Esophagus squamous epithelium (tissue), 5 donors: Measurements from ENCODE around the gene ZCCHC17. TPM values are rescaled to one million over a fixed set of nuclear protein-coding genes. Genes with fewer than 3 reads are reported as not detected.

Experiments
- DNase-seq: peaks from one replicate; lab custom pipeline; 2025; lab: John Stamatoyannopoulos, UW
- H3K27ac ChIP-seq, 4 donors: fragments of 200-600 bp; sonication (generic); one replicate each; pipeline ENCODE4 v1.5.1; 2016 to 2019; ENCODE audit warnings: mild to moderate bottlenecking in 1 of 4
- H3K27me3 ChIP-seq, 4 donors: fragments of 200-600 bp; sonication (generic); 1 replicate in 3 of 4; 2 replicates in 1 of 4; pipeline versions ENCODE4 v1.5.1 to v1.6.0; 2017 to 2021; ENCODE audit warnings: antibody characterized with exemption in 1 of 4
- H3K36me3 ChIP-seq, 3 donors: fragments of 200-600 bp; sonication (generic); one replicate each; pipeline ENCODE4 v1.5.1; 2016 to 2019
- H3K4me1 ChIP-seq, 3 donors: fragments of 200-600 bp; sonication (generic); one replicate each; pipeline ENCODE4 v1.5.1; 2017 to 2019
- H3K4me3 ChIP-seq, 4 donors: fragments of 200-600 bp; sonication (generic); 1 replicate in 3 of 4; 2 replicates in 1 of 4; pipeline ENCODE4 v1.5.1; 2016 to 2019; ENCODE audit warnings: mild to moderate bottlenecking in 2 of 4, moderate library complexity in 1 of 4
- H3K9me3 ChIP-seq, 3 donors: fragments of 200-600 bp; sonication (generic); one replicate each; pipeline ENCODE4 v1.5.1; 2016 to 2019
- POLR2A ChIP-seq, 4 donors: fragments of 450-650 bp; IDR thresholded peaks; one replicate each; pipeline ENCODE4 v1.6.1; 2017; ENCODE audit warnings: antibody characterized with exemption in 4 of 4, mild to moderate bottlenecking in 4 of 4, moderate library complexity in 3 of 4
- WGBS, 2 donors: methylation state at CpG; one replicate each; pipeline ENCODE4 v1.1.5; 2018; 5-methylcytosine and 5-hydroxymethylcytosine counted together
- intact Hi-C: fragments of 100-400 bp; cut with DNase I; formaldehyde crosslinking; loops from one replicate; pipeline ENCODE4 v1.15.0; 2022
- total RNA-seq, 4 donors: library from RNA; depleted of rRNA; stranded (reverse); fragments of >200 nt; gene quantifications; one replicate each; pipeline ENCODE4 v1.1.0, GENCODE V29; 2016
- TF ChIP-seq, protein P1 (sequence below), 6 experiments: fragments of 450-650 bp in 4 of 6; fragments of 200-600 bp in 2 of 6; sonication (generic) in 2 of 6; IDR thresholded peaks; one replicate each; pipeline ENCODE4 v1.5.1; 2016 to 2019; ENCODE audit warnings: antibody characterized with exemption in 6 of 6, mild to moderate bottlenecking in 4 of 6, moderate library complexity in 4 of 6
- donor health status: DM: yes; HTN: yes; CAD: no.

ZCCHC17 gene
- total RNA-seq, 4 donors from 2014 or later, result 11.5 to 22.5 (median 18.6) TPM

DNA sequence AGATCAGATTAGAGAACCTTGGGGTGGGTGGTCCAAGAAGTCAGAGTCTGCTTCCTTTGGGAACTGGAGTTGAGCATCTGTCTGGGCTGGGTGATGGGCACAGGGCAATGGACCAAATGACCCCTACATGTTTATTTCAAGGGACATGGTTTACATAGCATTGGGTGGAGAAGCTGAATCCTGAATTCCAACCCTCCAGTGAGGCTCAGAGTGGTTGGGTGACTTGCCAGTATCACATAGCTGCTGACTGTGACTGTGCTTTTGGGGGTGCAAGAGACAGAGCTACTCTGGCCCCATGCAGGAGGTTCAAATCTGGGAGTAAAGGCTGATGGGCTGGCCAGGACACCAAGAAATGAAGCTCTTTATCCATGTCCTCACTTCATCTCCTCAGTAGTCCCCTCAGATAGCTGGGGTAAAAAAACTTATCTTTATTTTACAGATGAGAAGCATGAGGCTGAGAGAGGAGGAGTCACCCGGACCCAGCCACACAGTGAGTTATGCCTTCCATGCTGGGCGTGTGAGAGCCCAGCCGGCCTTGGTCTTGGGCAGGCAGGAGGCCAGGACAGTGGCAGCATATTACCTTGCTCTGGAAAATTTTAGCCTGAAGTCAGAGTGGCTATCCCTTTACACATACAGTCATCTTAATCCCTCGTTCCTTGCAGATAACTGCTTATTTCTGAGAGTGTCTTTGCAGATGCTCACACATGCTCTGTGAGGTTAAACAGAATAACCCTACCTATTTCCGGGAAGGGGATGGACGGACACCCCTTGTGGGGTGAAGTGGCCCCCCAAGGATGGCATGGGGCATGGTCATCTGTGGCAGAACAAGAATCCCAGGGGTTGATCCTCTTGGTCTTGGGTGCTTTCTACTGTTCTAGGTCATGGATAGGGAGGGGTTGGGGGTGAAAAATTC lies 113.4 kb downstream of the ZCCHC17 start:
- Histone ChIP-seq H3K36me3 (no peaks in the 10 kb centered on the region), H3K9me3 (no peaks in the 10 kb centered on the region), H3K27ac (no peak overlapping the region), H3K4me1 (peaks cover 8 to 35% (median 12%) of the 10 kb centered on the region in 3 donors), H3K4me3 (no peak overlapping the region), H3K27me3 (peaks cover 0 to 38% (median 0%) of the 10 kb centered on the region in 4 donors)
- no peak for TF ChIP-seq POLR2A (IDR thresholded peaks at IDR 0.05)
- TF ChIP-seq, protein P1, sequence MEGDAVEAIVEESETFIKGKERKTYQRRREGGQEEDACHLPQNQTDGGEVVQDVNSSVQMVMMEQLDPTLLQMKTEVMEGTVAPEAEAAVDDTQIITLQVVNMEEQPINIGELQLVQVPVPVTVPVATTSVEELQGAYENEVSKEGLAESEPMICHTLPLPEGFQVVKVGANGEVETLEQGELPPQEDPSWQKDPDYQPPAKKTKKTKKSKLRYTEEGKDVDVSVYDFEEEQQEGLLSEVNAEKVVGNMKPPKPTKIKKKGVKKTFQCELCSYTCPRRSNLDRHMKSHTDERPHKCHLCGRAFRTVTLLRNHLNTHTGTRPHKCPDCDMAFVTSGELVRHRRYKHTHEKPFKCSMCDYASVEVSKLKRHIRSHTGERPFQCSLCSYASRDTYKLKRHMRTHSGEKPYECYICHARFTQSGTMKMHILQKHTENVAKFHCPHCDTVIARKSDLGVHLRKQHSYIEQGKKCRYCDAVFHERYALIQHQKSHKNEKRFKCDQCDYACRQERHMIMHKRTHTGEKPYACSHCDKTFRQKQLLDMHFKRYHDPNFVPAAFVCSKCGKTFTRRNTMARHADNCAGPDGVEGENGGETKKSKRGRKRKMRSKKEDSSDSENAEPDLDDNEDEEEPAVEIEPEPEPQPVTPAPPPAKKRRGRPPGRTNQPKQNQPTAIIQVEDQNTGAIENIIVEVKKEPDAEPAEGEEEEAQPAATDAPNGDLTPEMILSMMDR (IDR thresholded peaks at IDR 0.05), result no peak
- intact Hi-C loops, result no loop called here
- DNase-seq, result no peak
- 49 to 53% methylated on average over 5 of the region's 6 CpGs for whole genome bisulfite sequencing, 2 donors

DNA sequence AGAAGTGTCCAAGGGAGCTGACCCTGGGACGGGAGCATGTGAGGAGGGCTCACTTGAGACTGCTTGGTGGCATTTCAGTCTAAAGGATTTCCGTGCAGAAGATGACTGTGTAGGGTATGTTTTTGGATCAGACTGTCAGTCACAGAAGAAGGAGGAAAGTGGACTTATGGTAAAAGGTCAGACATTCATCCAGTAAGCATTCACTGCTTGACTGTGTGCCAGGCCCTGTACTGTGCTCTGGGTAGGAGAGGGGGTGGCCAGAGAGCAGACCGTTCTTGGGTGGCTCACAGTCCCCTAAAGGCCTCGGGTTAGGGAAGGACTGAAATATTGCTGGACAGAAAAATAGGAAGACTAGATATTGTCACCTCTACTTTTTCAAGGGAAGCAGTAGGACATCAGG lies 114.0 kb downstream of the ZCCHC17 start:
- H3K9me3 ChIP-seq, result no peaks in the 10 kb centered on the region
- 71 to 80% methylated on average over 4 of the region's 4 CpGs for WGBS, 2 donors
- intact Hi-C loops, result no loop called here
- TF ChIP-seq, protein P1 (IDR thresholded peaks at IDR 0.05), result no peak
- no peak for TF ChIP-seq POLR2A (IDR thresholded peaks at IDR 0.05)
- DNase-seq, result no peak
- H3K4me3 ChIP-seq, result no peak overlapping the region
- no peaks in the 10 kb centered on the region for H3K36me3 ChIP-seq
- peaks cover 0 to 38% (median 0%) of the 10 kb centered on the region in 4 donors for H3K27me3 ChIP-seq
- peaks cover 8 to 35% (median 12%) of the 10 kb centered on the region in 3 donors for H3K4me1 ChIP-seq
- no peak overlapping the region for H3K27ac ChIP-seq

DNA sequence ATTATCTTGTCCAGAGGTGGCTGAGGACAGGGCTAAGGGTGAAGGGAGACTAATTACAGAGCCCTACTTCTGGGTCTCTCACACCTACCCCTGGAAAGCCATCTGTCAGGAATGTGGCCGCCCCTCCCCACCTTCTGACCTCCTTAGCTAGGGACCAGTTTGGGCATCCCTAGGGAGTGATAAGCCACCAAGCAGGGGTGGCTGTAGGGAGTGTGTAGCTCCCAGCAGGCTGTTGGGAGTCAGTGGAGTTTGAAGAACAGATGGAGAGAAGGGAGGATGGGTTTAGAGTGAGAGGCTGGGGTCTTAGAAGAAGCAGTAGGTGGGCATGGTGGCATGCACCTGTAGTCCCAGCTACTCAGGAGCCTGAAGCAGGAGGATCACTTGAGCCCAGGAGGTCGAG lies 115.4 kb downstream of the ZCCHC17 start:
- intact Hi-C loops, result no loop called here
- peaks cover 0 to 38% (median 0%) of the 10 kb centered on the region in 4 donors for H3K27me3 ChIP-seq
- no peaks in the 10 kb centered on the region for H3K9me3 ChIP-seq
- no peaks in the 10 kb centered on the region for H3K36me3 ChIP-seq
- peak overlapping the region in 1 of 4 donors; percentile 63 for H3K4me3 ChIP-seq
- 29 to 73% methylated on average over 1 to 2 of the region's 2 CpGs for WGBS, 2 donors
- peaks cover 8 to 47% (median 23%) of the 10 kb centered on the region in 3 donors for H3K4me1 ChIP-seq
- no peak for TF ChIP-seq POLR2A (IDR thresholded peaks at IDR 0.05)
- TF ChIP-seq, protein P1 (IDR thresholded peaks at IDR 0.05), result no peak
- no peak overlapping the region for H3K27ac ChIP-seq
- no peak for DNase-seq

DNA sequence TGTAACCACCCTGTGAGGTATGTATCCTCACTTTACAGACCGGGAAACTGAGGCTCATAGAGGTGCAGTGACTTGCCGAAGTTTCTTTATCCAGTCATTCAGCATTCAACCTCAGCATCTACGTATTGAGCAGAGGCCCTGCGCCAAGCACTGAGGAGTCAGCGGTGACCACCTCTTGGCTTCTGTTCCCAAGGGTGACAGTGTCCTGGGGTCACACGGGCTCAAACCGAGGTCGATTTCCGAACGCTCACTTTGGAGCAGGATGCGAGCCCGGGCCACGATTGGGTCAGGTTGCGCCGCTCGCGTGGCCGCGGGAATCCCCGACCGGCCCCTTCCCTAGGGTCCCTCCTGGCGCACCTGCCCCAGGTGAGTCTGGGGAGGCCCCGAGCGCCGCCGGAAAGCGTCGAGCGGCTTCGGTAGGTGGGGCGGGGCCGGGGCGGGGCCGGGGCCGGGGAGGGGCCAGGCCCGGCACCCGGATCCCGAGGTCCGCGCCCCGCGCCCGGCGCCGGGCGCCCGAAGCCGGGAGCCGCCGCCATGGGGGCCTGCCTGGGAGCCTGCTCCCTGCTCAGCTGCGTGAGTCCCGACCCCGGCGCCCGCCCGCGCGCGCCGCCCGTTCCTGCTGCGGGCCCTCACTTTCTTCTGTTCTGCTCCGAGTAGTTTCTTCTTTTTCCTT lies 116.0 kb downstream of the ZCCHC17 start, which contains the start of gene SERINC2:
TSS of gene SERINC2 (plus strand) at position 482 of the 673 bp plus-strand sequence. CDS start at position 535, 53 bp downstream.
- Histone ChIP-seq H3K9me3 (no peaks in the 10 kb centered on the region), H3K36me3 (no peaks in the 10 kb centered on the region), H3K4me1 (peaks cover 8 to 54% (median 25%) of the 10 kb centered on the region in 3 donors), H3K4me3 (peak within 1 kb of the TSS; percentile 63 to 90 (median 77)), H3K27me3 (peaks cover 0 to 38% (median 0%) of the 10 kb centered on the region in 4 donors), H3K27ac (peak within 1 kb of the TSS; percentile 77 to 95 (median 92))
- 0 to 4% methylated on average over 13 to 18 of the region's 63 CpGs for WGBS, 2 donors
- TF ChIP-seq POLR2A (IDR thresholded peaks at IDR 0.05), result peak in 2 of 4 donors; percentile 40 to 66
- TF ChIP-seq, protein P1 (IDR thresholded peaks at IDR 0.05), result no peak
- intact Hi-C loops, result no loop called here
- DNase-seq, result no peak
